ENCODE results near the gene UBALD2. TPM values are rescaled to one million over a fixed set of nuclear protein-coding genes. Genes with fewer than 3 reads are reported as not detected.
A peak's percentile ranks its signal among the peaks of the same experiment; 100 is the strongest.

Gene UBALD2
- total and polyA plus RNA-seq, 2 of the 13 experiments (the other 11 are each of a cell fraction or from before 2014, with no cell fraction given): 3.3 to 89.7 TPM

GRCh38 chr17:76246080-76247066 is 18.8 kb upstream of the UBALD2 start (continued):
- TF ChIP-seq ZNF546 (CRISPR knock-in tag; conservative IDR thresholded peaks at IDR 0.05) (no peak), NCOR1 (IDR thresholded peaks at IDR 0.05; ENCODE audit: borderline replicate concordance, low read length) (peak; percentile 47; the same call in 1 of the 2 replicates), ZFP36 (IDR thresholded peaks at IDR 0.05; ENCODE audit: borderline replicate concordance, low read depth, low read length, partially characterized antibody) (no peak), ZFP1 (CRISPR knock-in tag; IDR thresholded peaks at IDR 0.05) (no peak), ZNF263 (CRISPR knock-in tag; IDR thresholded peaks at IDR 0.05) (peak; percentile 71), ZKSCAN8 (CRISPR knock-in tag; IDR thresholded peaks at IDR 0.05; ENCODE audit: borderline replicate concordance) (no peak), FIP1L1 (IDR thresholded peaks at IDR 0.05; ENCODE audit: borderline replicate concordance, insufficient read depth, low read depth, low read length) (no peak), ZBED4 (CRISPR knock-in tag; IDR thresholded peaks at IDR 0.05; ENCODE audit: borderline replicate concordance) (no peak), TFDP1 (CRISPR knock-in tag; IDR thresholded peaks at IDR 0.05; ENCODE audit: borderline replicate concordance) (no peak), HNRNPUL1 (IDR thresholded peaks at IDR 0.05; ENCODE audit: low read depth, low read length) (no peak), ZNF256 (CRISPR knock-in tag; conservative IDR thresholded peaks at IDR 0.05) (no peak), PRMT3 (CRISPR knock-in tag; IDR thresholded peaks at IDR 0.05; ENCODE audit: borderline replicate concordance, low read depth) (no peak), NBN (conservative IDR thresholded peaks at IDR 0.05) (no peak)
- TF ChIP-seq, protein P1, sequence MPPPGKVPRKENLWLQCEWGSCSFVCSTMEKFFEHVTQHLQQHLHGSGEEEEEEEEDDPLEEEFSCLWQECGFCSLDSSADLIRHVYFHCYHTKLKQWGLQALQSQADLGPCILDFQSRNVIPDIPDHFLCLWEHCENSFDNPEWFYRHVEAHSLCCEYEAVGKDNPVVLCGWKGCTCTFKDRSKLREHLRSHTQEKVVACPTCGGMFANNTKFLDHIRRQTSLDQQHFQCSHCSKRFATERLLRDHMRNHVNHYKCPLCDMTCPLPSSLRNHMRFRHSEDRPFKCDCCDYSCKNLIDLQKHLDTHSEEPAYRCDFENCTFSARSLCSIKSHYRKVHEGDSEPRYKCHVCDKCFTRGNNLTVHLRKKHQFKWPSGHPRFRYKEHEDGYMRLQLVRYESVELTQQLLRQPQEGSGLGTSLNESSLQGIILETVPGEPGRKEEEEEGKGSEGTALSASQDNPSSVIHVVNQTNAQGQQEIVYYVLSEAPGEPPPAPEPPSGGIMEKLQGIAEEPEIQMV (CRISPR knock-in tag; IDR thresholded peaks at IDR 0.05; ENCODE audit: low read depth): 0 out of 2 replicates have a peak, but pooled peaks have one; percentile 33
- TF ChIP-seq, protein P2, sequence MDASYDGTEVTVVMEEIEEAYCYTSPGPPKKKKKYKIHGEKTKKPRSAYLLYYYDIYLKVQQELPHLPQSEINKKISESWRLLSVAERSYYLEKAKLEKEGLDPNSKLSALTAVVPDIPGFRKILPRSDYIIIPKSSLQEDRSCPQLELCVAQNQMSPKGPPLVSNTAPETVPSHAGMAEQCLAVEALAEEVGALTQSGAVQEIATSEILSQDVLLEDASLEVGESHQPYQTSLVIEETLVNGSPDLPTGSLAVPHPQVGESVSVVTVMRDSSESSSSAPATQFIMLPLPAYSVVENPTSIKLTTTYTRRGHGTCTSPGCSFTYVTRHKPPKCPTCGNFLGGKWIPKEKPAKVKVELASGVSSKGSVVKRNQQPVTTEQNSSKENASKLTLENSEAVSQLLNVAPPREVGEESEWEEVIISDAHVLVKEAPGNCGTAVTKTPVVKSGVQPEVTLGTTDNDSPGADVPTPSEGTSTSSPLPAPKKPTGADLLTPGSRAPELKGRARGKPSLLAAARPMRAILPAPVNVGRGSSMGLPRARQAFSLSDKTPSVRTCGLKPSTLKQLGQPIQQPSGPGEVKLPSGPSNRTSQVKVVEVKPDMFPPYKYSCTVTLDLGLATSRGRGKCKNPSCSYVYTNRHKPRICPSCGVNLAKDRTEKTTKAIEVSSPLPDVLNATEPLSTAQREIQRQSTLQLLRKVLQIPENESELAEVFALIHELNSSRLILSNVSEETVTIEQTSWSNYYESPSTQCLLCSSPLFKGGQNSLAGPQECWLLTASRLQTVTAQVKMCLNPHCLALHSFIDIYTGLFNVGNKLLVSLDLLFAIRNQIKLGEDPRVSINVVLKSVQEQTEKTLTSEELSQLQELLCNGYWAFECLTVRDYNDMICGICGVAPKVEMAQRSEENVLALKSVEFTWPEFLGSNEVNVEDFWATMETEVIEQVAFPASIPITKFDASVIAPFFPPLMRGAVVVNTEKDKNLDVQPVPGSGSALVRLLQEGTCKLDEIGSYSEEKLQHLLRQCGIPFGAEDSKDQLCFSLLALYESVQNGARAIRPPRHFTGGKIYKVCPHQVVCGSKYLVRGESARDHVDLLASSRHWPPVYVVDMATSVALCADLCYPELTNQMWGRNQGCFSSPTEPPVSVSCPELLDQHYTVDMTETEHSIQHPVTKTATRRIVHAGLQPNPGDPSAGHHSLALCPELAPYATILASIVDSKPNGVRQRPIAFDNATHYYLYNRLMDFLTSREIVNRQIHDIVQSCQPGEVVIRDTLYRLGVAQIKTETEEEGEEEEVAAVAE (CRISPR knock-in tag; IDR thresholded peaks at IDR 0.05; ENCODE audit: borderline replicate concordance): no peak
- TF ChIP-seq, protein P3, sequence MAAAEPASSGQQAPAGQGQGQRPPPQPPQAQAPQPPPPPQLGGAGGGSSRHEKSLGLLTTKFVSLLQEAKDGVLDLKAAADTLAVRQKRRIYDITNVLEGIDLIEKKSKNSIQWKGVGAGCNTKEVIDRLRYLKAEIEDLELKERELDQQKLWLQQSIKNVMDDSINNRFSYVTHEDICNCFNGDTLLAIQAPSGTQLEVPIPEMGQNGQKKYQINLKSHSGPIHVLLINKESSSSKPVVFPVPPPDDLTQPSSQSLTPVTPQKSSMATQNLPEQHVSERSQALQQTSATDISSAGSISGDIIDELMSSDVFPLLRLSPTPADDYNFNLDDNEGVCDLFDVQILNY (CRISPR knock-in tag; conservative IDR thresholded peaks at IDR 0.05): no peak

All from HepG2 (cell line).